Astrocyte (in vitro differentiated cells and primary cell): ENCODE measurements around the gene MRPL19. TPM values are rescaled to one million over a fixed set of nuclear protein-coding genes. Genes with fewer than 3 reads are reported as not detected.

Experiments
- DNase-seq: peaks from one replicate; pipeline ENCODE4 v3.0.0-alpha.2; 2010; ENCODE audit warnings: low read depth
- FAIRE-seq: peaks from 2 replicates; lab custom pipeline; 2011; peaks lifted over from hg19 to GRCh38; lab: Jason Lieb, UNC
- H2AFZ ChIP-seq: 2 replicates; pipeline ENCODE4 v1.6.0; 2012; ENCODE audit warnings: low read depth, low read length, inconsistent platforms
- H3K27ac ChIP-seq: 2 replicates; pipeline ENCODE4 v1.5.1; 2011; ENCODE audit warnings: low read depth, low read length, inconsistent platforms
- H3K27me3 ChIP-seq: 2 replicates; pipeline ENCODE4 v1.6.0; 2011; ENCODE audit warnings: low read length, inconsistent platforms; ENCODE audit not compliant: insufficient read depth
- H3K36me3 ChIP-seq: 2 replicates; pipeline ENCODE4 v1.5.1; 2011; ENCODE audit warnings: low read length, inconsistent platforms; ENCODE audit not compliant: insufficient read depth
- H3K4me1 ChIP-seq: 2 replicates; pipeline ENCODE4 v1.5.1; 2011; ENCODE audit warnings: low read length, inconsistent platforms; ENCODE audit not compliant: insufficient read depth
- H3K4me2 ChIP-seq: 2 replicates; pipeline ENCODE4 v1.6.0; 2012; ENCODE audit warnings: low read length, inconsistent platforms
- H3K4me3 ChIP-seq: 2 replicates; pipeline ENCODE4 v1.5.1; 2011; ENCODE audit warnings: low read depth, mild to moderate bottlenecking, low read length, inconsistent platforms; ENCODE audit not compliant: insufficient read depth
- H3K79me2 ChIP-seq: 2 replicates; pipeline ENCODE4 v1.6.0; 2012; ENCODE audit warnings: mild to moderate bottlenecking, low read length, inconsistent platforms; ENCODE audit not compliant: insufficient read depth
- H3K9ac ChIP-seq: 2 replicates; pipeline ENCODE4 v1.6.0; 2012; ENCODE audit warnings: mild to moderate bottlenecking, low read length, inconsistent platforms
- H3K9me3 ChIP-seq: 2 replicates; pipeline ENCODE4 v1.5.1; 2012; ENCODE audit warnings: low read depth, mild to moderate bottlenecking, low read length, inconsistent platforms; ENCODE audit not compliant: insufficient read depth
- H4K20me1 ChIP-seq: 2 replicates; pipeline ENCODE4 v1.6.0; 2012; ENCODE audit warnings: low read length, inconsistent platforms; ENCODE audit not compliant: insufficient read depth
- H3K27ac Mint-ChIP-seq: one replicate; pipeline ENCODE4 v1.8.0; 2021; ENCODE audit warnings: mild to moderate bottlenecking, mixed read lengths; ENCODE audit not compliant: unreplicated experiment
- H3K27me3 Mint-ChIP-seq: one replicate; pipeline ENCODE4 v1.8.0; 2021; ENCODE audit warnings: low read depth, mixed read lengths; ENCODE audit not compliant: unreplicated experiment
- H3K36me3 Mint-ChIP-seq: one replicate; pipeline ENCODE4 v1.8.0; 2021; ENCODE audit warnings: low read depth, mixed read lengths; ENCODE audit not compliant: unreplicated experiment
- H3K4me1 Mint-ChIP-seq: one replicate; pipeline ENCODE4 v1.8.0; 2021; ENCODE audit warnings: low read depth, mixed read lengths; ENCODE audit not compliant: unreplicated experiment
- H3K4me3 Mint-ChIP-seq: one replicate; pipeline ENCODE4 v1.8.0; 2021; ENCODE audit warnings: mild to moderate bottlenecking, moderate library complexity, mixed read lengths; ENCODE audit not compliant: unreplicated experiment
- H3K9me3 Mint-ChIP-seq: one replicate; pipeline ENCODE4 v1.8.0; 2021; ENCODE audit warnings: mild to moderate bottlenecking, mixed read lengths; ENCODE audit not compliant: unreplicated experiment
- CTCF ChIP-seq: IDR thresholded peaks from 2 replicates; pipeline ENCODE4 v1.5.1; 2011; ENCODE audit warnings: low read depth, mild to moderate bottlenecking, inconsistent platforms, low read length, moderate library complexity; ENCODE audit not compliant: insufficient read depth
- EZH2 ChIP-seq: IDR thresholded peaks from 2 replicates; pipeline ENCODE4 v1.6.1; 2012; ENCODE audit warnings: mild to moderate bottlenecking, low read length, inconsistent platforms; ENCODE audit not compliant: insufficient read depth
- total RNA-seq: library from RNA; stranded (reverse); gene quantifications from 2 replicates; pipeline ENCODE4 v1.2.1, GENCODE V29; 2021

The MRPL19 gene
- total RNA-seq, 1 donor from 2014 or later: 58.8 TPM

- TF ChIP-seq EZH2: no peak
- TF ChIP-seq CTCF: no peak
- Mint-ChIP-seq H3K4me1 (peaks cover 4% of the 10 kb centered on the region), H3K27me3 (no peaks in the 10 kb centered on the region), H3K27ac (no peak overlapping the region), H3K4me3 (no peak overlapping the region), H3K36me3 (no peaks in the 10 kb centered on the region), H3K9me3 (no peaks in the 10 kb centered on the region)
- Histone ChIP-seq H3K27ac (no peak overlapping the region), H3K4me2 (no peak overlapping the region), H3K9me3 (no peaks in the 10 kb centered on the region), H3K4me1 (no peaks in the 10 kb centered on the region), H3K36me3 (no peaks in the 10 kb centered on the region), H3K79me2 (no peaks in the 10 kb centered on the region), H3K27me3 (no peaks in the 10 kb centered on the region), H4K20me1 (no peaks in the 10 kb centered on the region), H3K9ac (no peak overlapping the region), H3K4me3 (no peak overlapping the region), H2AFZ (no peak overlapping the region)
- FAIRE-seq: no peak
- no peak for DNase-seq
Observed at GRCh38 chr2:75722687-75723086, 76.1 kb downstream of the MRPL19 start.

GRCh38 chr2:75728614-75729419, 82.2 kb downstream of the MRPL19 start:
- FAIRE-seq (no peak), DNase-seq (no peak)
- TF ChIP-seq EZH2 (no peak), CTCF (no peak)
- Histone ChIP-seq H3K27me3 (peaks cover 3% of the 10 kb centered on the region), H2AFZ (no peak overlapping the region), H3K4me1 (no peaks in the 10 kb centered on the region), H3K79me2 (no peaks in the 10 kb centered on the region), H3K9ac (no peak overlapping the region), H3K4me3 (no peak overlapping the region), H3K27ac (no peak overlapping the region), H3K36me3 (no peaks in the 10 kb centered on the region), H3K9me3 (no peaks in the 10 kb centered on the region), H3K4me2 (no peak overlapping the region), H4K20me1 (no peaks in the 10 kb centered on the region)
- peaks cover 3% of the 10 kb centered on the region for H3K27me3 Mint-ChIP-seq
- no peaks in the 10 kb centered on the region for H3K9me3 Mint-ChIP-seq
- H3K4me1 Mint-ChIP-seq: no peaks in the 10 kb centered on the region
- H3K27ac Mint-ChIP-seq: no peak overlapping the region
- no peak overlapping the region for H3K4me3 Mint-ChIP-seq
- no peaks in the 10 kb centered on the region for H3K36me3 Mint-ChIP-seq

- no peaks in the 10 kb centered on the region for H3K9me3 Mint-ChIP-seq
Observed at GRCh38 chr2:75729861-75730260, 83.3 kb downstream of the MRPL19 start.

More at GRCh38 chr2:75729861-75730260, 83.3 kb downstream of the MRPL19 start:
- Histone ChIP-seq H4K20me1 (no peaks in the 10 kb centered on the region), H3K36me3 (no peaks in the 10 kb centered on the region), H3K79me2 (no peaks in the 10 kb centered on the region), H3K27ac (no peak overlapping the region), H3K9ac (no peak overlapping the region), H3K4me3 (no peak overlapping the region), H3K4me2 (no peak overlapping the region), H3K4me1 (no peaks in the 10 kb centered on the region), H3K27me3 (peaks cover 3% of the 10 kb centered on the region), H2AFZ (no peak overlapping the region), H3K9me3 (no peaks in the 10 kb centered on the region)
- DNase-seq (no peak), FAIRE-seq (no peak)
- H3K36me3 Mint-ChIP-seq: no peaks in the 10 kb centered on the region
- H3K27me3 Mint-ChIP-seq: peaks cover 3% of the 10 kb centered on the region
- peak; percentile 27 for TF ChIP-seq CTCF
- TF ChIP-seq EZH2: no peak
- no peaks in the 10 kb centered on the region for H3K4me1 Mint-ChIP-seq
- H3K27ac Mint-ChIP-seq: no peak overlapping the region
- no peak overlapping the region for H3K4me3 Mint-ChIP-seq
